GM18868 (cell line): ENCODE results near the gene ZNF700.
"Not testable (repeated sequence)": the region's sequence is repeated elsewhere in the genome, so short reads cannot be mapped to it uniquely, and the experiment has no call there.

ENCODE experiments used
- ATAC-seq: cut with Tn5 transposase; IDR thresholded peaks from one replicate; pipeline ENCODE4 v1.9.1; 2021; ENCODE audit warnings: mild to moderate bottlenecking, moderate library complexity; ENCODE audit not compliant: unreplicated experiment

The ZNF700 gene

DNA sequence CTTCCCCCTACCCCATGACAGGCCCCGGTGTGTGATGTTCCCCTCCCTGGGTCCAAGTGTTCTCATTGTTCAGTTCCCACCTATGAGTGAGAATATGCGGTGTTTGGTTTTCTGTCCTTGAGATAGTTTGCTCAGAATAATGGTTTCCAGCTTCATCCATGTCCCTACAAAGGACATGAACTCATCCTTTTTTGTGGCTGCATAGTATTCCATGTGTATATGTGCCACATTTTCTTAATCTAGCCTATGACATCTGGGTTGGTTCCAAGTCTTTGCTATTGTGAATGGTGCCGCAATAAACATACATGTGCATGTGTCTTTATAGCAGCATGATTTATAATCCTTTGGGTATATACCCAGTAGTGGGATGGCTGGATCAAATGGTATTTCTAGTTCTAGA, 13.5 kb downstream of the ZNF700 start:
- not testable (repeated sequence) for ATAC-seq

DNA sequence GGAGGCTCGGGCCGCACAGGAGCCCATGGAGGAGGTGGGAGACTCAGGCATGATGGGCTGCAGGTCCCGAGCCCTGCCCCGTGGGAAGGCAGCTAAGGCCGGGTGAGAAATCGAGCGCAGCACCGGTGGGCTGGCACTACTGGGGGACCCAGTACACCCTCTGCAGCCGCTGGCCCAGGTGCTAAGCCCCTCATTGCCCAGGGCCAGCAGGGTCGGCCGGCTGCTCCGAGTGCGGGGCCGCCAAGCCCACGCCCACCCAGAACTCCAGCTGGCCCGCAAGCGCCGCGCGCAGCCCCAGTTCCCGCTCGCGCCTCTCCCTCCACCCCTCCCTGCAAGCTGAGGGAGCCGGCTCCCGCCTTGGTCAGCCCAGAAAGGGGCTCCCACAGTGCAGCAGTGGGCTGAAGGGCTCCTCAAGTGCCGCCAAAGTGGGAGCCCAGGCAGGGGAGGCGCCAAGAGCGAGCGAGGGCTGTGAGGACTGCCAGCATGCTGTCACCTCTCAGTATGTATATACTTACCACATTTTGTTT, 16.5 kb downstream of the ZNF700 start:
- ATAC-seq, result not testable (repeated sequence)

DNA sequence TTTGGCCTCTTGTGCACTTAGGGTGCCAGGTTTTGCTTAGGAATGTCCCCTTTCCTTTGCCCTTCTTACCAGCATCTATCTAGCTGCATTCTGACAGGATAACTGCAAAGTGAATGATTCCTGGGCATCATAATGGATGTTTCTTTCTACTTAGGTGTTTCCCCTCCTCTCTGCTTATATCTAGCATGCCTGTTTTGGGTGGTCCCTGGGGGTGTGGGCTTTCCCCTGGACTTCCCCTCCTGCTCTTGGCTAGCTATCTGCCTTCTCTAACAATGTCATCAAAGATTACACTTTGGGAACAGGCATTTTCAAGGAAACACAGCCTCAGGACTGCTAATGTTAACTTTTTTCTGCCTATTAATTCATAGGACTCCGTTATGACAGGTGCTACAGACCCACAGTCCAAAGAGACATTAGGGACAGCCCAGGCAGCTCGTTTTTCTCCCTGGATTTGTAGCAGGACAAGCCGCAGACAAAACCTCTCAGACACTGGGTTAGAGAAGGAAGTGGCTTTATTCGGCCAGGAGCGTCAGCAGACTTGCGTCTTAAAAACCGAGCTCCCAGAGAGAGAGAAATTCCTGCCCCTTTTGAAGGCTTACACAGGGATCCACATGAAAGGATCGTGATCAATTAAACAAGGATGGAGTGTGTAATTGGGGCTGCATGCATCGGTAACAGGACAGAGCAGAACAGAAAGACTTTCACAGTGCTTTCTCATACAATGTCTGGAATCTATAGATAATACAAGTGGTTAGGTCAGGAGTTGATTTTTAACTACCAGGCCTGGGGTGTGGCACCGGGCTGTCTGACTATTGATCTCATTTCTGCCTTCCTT, 17.3 kb downstream of the ZNF700 start:
- ATAC-seq, result no peak

GRCh38 chr19:11942843-11943108, 17.9 kb downstream of the ZNF700 start:
- ATAC-seq, result no peak

- ATAC-seq, result no peak
These were observed 19.7 kb downstream of the ZNF700 start for GRCh38 chr19:11944656-11945055.

DNA sequence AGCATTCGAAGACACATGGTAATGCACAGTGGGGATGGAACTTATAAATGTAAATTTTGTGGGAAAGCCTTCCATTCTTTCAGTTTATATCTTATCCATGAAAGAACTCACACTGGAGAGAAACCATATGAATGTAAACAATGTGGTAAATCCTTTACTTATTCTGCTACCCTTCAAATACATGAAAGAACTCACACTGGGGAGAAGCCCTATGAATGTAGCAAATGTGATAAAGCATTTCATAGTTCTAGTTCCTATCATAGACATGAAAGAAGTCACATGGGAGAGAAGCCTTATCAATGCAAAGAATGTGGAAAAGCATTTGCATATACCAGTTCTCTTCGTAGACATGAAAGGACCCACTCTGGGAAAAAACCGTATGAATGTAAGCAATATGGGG, 23.7 kb downstream of the ZNF700 start:
- no peak for ATAC-seq

GRCh38 chr19:11949201-11949600, 24.3 kb downstream of the ZNF700 start:
- ATAC-seq, result no peak

DNA sequence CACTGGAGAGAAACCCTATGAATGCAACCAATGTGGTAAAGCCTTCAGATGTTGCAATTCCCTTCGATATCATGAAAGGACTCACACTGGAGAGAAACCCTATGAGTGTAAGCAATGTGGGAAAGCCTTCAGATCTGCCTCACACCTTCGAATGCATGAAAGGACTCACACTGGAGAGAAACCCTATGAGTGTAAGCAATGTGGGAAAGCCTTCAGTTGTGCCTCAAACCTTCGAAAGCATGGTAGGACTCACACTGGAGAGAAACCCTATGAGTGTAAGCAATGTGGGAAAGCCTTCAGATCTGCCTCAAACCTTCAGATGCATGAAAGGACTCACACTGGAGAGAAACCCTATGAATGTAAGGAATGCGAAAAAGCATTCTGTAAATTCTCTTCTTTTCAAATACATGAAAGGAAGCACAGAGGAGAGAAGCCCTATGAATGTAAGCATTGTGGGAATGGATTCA, 24.7 kb downstream of the ZNF700 start:
- not testable (repeated sequence) for ATAC-seq

- ATAC-seq, result no peak
These were observed 25.4 kb downstream of the ZNF700 start for GRCh38 chr19:11950312-11950711.

GRCh38 chr19:11963566-11964355, 38.9 kb downstream of the ZNF700 start:
- ATAC-seq, result no peak

DNA sequence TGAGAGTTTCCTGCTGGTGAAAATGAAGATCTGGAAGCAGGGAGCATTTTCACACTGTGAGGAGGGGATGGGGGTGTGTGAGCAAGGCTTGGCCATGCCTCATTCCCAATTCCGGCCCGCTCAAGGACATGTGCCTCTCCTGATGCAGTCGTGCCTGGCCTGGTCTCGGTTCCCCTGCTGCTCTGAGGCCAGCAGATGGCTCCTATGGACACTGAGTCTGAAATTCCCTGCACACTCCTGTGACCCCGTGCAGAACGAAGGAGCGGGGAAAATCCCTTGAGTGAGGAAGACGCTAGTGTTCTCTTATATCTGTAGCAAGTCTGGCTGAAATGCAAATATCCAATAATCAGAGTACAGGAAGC, 39.6 kb downstream of the ZNF700 start:
- no peak for ATAC-seq

DNA sequence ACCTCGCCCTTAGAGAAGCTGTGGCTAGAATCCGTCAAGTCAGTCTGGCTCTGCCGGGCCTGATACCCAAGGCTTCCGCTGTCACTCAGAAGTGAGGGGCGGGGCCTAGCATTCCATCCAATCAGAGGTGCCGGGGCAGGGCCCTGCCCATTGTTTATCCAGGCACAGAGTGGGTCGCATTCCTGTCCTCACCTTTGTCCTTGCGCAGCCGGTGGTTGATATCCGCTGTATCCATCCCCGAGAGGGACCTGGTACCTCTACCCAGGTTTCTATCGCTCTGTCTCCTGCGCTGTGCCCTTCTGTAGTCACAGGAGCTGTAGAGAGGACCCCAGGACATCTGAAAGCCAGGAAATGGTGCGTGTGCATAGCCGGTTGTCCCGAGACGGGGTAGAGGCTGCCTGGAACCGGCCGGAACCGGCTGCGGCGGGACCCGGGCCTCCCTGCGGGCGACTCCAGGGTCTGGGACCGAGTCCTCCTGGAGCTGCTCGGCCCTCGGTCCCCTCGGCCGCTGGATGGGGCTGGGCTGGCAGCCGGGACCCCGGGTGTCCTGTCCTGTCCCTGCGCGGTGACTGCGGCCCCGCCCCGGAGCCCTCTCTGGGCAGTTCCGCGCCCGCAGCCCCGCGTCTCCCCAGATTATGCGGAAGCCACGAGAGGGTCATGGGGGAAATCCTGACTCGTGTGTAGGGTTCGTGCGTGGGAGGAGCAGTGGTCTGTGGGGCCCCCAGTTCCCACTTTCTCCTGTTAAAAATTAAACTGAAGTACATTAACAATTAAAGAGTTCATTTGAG, 40.1 kb downstream of the ZNF700 start, which contains the start of gene ZNF763:
Gene ZNF763, plus strand, starts transcription at position 183 of the 788 bp plus-strand sequence. Its CDS starts 169 bp downstream, at position 352.
- ATAC-seq, result peak; percentile 91

DNA sequence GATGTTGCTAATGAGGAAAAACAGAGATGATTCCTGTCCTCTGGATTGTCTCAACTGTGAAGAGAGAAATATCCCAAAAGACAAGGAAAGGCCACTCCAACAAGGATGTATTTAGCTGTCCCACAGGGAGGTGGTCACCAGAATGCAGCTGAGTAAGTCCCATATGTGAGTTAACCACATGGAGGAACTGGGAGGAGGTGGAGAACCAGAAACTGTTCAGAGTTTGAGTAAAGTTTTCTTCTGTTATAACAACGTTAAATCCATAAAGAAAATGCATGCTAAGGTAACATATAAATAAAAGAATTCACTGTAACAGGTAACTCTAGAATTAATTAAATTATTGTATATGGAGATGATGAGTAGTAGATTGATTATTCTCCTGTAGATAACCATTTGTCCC, 45.3 kb downstream of the ZNF700 start:
- no peak for ATAC-seq

DNA sequence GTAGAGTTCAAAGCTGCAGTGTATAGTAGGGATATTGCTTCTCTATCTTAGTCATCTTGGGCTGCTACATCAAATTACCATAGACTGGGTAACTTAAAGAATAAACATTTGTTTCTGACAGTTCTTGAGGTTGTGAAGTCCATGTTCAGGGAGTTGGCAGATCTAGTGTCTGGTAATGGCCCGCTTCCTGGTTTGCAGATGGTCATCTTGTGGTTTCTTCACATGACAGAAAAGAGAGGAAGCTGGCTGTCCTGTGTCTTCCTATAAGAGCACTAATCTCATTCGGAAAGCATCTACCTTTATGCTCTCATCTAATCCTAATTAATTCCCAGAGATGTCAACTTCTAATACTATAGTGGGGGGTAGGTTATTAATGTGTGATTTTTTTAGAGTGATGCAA, 46.1 kb downstream of the ZNF700 start:
- no peak for ATAC-seq

DNA sequence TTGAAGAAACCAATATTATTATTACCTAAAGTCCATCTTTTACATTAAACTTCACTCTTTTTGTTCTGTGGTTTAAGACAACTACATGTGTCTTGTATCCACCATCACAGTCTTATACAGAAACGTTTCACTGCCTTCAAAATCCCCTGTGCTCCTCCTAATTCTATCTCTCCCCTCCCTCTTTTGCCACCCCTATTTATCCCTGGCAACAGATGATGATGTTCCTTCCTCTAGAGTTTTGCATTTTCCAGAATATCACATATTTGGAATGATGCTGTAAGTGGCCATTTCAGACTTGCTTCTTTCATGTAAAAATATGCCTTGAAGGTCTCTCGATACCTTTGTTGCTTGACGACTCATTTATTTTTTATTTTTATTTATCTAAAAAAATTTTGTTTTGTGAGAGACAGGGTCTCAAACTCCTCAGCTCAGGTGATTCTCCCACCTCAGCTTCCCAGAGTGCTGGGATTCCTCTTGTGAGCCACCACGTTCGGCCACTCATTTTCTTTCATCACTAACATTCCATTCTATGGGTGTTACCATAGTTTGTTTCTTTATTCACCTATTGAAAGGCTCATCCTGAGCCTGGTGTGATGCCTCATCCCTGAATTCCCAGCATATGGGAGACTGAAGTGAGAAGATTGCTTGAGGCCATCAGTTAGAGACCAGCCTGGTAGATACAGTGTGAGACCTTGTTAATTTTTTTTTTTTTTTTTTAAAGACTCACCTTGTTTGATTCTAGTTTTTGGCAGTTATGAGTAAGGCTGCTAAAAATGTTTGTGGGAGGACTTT, 48.3 kb downstream of the ZNF700 start:
- no peak for ATAC-seq

DNA sequence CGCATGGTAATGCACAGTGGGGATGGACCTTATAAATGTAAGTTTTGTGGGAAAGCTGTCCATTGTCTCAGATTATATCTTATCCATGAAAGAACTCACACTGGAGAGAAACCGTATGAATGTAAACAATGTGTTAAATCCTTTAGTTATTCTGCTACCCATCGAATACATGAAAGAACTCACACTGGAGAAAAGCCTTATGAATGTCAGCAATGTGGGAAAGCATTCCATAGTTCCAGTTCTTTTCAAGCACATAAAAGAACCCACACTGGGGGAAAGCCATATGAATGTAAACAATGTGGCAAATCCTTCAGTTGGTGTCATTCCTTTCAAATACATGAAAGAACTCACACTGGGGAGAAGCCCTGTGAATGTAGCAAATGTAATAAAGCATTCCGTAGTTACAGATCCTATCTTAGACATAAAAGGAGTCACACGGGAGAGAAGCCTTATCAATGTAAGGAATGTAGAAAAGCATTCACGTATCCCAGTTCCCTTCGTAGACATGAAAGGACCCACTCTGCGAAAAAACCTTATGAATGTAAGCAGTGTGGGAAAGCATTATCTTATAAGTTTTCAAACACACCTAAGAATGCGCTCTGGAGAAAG, 53.7 kb downstream of the ZNF700 start:
- ATAC-seq, result no peak

- no peak for ATAC-seq
These were observed 54.6 kb downstream of the ZNF700 start for GRCh38 chr19:11979527-11979926.

DNA sequence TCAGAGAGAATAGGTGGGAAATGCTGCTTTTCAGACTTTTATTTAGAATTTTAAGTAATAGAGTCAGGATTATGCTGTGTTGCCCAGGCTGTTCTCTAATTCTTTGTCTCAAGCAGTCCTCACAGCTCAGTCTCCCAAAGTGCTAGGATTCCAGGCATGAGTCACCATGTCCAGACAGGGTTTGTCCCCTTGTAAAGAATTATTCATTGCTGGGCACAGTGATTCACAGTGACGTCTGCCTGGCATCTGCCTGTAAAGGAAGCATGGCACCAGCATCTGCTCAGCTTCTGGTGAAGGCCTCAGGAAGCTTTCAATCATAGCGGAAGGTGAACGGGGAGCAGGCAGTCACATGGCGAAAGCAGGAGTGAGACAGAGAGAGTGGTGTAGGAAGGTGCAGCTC, 57.6 kb downstream of the ZNF700 start:
- no peak for ATAC-seq

- ATAC-seq, result no peak
These were observed 60.1 kb downstream of the ZNF700 start for GRCh38 chr19:11984986-11985385.

DNA sequence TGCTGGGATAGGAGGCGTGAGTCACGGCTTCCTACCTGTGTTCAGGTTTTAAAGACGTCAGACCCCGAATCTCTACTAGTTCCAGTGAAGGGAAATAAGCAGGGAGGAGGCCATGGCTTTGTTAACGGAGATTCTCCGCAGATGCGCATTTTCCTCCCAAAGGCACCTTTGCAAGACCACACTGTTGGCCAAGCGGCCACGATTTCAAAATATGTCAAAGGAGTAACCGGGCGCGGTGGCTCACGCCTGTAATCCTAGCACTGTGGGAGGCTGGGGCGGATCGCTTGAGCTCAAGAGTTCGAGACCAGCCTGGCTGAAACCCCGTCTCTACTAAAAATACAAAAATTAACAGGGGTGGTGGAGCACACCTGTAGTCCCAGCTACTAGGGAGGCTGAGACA, 61.8 kb downstream of the ZNF700 start:
- ATAC-seq, result no peak
